GM12801 (cell line): ENCODE data around the gene SPATA12.

ENCODE experiments used
- CTCF ChIP-seq: IDR thresholded peaks from one replicate; pipeline ENCODE4 v1.5.1; 2011; ENCODE audit warnings: control low read depth; ENCODE audit not compliant: insufficient read length; ENCODE audit errors: extremely low read depth

SPATA12 gene

GRCh38 chr3:57065588-57065987 is 5.1 kb downstream of the SPATA12 start:
- TF ChIP-seq CTCF: no peak

- no peak for TF ChIP-seq CTCF
Observed at GRCh38 chr3:57066471-57066870, 6.0 kb downstream of the SPATA12 start.

DNA sequence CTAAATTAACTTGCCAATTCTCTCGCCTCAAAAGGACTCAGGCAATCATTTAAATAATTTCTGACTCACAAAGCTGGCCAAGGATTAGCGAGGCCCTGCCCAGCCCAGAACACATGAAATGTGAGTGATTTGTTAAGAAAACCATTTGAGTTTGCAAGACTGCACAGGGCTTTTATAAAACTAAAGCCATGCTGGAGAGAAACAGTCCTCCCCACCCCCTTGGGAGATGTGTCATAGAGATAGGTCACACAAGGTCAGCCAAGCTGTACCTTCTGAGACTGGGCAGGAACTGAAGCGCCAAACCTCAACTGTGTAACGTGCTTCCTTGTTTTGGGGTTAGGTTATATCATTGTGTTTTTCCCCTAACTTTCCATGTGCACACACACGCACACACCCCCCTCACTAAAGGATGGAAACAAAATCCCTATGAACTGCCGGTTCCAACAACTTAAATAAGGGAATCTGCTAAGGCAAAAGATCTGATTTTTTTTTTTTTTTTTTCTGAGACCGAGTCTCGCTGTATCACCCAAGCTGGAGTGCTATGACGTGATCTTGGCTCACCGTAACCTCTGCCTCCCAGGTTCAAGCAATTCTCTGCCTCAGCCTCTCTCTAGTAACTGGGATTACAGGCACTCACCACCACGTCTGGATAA is 8.1 kb downstream of the SPATA12 start:
- no peak for TF ChIP-seq CTCF

- no peak for TF ChIP-seq CTCF
Observed at GRCh38 chr3:57069503-57069902, 9.0 kb downstream of the SPATA12 start.

DNA sequence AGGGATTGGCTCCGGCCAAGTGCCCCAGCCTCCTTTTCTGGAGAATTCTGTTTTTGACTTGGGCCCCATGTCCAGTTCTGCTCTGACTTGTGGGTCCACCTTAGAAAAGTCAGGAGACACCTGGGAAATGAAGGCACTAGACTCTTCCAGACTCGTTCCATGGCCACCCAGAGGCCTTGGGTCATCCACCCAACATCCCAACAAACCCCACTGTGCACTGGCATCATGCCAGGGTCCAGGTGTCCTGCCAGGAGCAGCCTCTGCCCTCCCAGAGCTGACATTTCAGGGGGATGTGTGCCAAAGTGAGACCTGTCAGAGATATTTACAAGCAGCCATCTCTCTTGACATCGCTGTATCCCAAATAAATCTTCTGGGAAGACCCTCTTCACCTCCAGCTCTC is 13.2 kb downstream of the SPATA12 start:
- TF ChIP-seq CTCF: no peak

DNA sequence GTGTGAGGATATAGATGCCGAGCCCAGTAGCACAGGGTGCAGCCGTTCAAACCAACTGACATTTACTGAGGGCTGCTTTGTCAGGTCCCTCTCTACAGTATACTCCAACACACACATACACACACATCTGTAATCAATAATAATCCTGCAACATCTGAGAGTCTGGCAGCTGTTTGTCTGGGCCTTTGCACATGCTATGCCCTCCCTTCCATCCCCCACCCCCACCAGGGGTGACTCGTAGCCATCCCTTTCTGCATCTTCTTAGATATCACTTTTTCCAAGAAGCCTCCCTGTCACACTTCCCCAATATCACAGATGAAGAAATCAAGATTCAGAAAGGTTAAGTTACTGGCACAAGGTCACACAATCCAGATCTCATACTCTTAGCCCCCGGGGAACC is 13.7 kb downstream of the SPATA12 start:
- no peak for TF ChIP-seq CTCF

DNA sequence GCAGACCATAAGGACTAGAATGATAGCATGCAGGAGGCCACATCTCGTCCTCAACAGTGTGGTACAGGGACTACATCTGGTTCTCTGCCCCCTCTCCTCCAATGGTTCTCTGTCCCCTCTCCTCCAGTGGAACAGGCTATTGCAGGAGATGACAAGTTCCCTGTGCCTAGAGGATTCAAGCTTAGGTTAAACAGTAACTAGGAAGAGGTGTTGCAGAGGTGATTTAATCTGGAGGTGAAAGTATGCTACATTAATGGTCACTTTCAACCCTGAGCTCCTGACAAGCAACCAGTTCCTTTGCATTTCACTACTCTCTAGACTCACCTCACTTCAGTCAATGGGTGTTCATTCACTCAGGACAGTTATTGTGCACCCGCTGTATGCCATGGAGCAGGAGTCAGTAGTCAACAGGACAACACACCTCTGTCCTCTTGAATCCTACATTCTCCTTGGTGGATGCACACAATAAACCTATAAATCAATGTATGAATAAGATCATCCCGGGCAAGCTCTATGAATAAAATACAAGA is 16.0 kb downstream of the SPATA12 start:
- TF ChIP-seq CTCF: no peak
